Activated B cell treated with CpG ODN at 0.5 μM for 24 hours (primary cell): Measurements from ENCODE around the gene MAML3. TPM values are rescaled to one million over a fixed set of nuclear protein-coding genes. Genes with fewer than 3 reads are reported as not detected.

Experiments
- ATAC-seq: fragments of 200-7000 bp; cut with Tn5 transposase; one replicate; pipeline ENCODE4 v1.10.0; 2021; ENCODE audit warnings: low read depth, mild to moderate bottlenecking, moderate library complexity
- CTCF ChIA-PET: fragments of 350-600 bp; sonication (Branson Sonifier 250); formaldehyde crosslinking; loops from one replicate; lab custom pipeline; 2021; ENCODE audit warnings: antibody characterized with exemption; lab: Charles Lee
- POLR2A ChIA-PET: fragments of 350-600 bp; sonication (Branson Sonifier 250); formaldehyde crosslinking; loops from one replicate; lab custom pipeline; 2021; ENCODE audit warnings: antibody characterized with exemption; lab: Charles Lee
- DNase-seq: peaks from one replicate; pipeline ENCODE4 v3.0.0; 2022
- H3K27ac Mint-ChIP-seq: one replicate; pipeline ENCODE4 v1.8.0; 2020; ENCODE audit warnings: mixed read lengths
- H3K27me3 Mint-ChIP-seq: one replicate; pipeline ENCODE4 v1.8.0; 2021; ENCODE audit warnings: mixed read lengths
- H3K36me3 Mint-ChIP-seq: one replicate; pipeline ENCODE4 v1.8.0; 2021; ENCODE audit warnings: low read depth, mixed read lengths
- H3K4me1 Mint-ChIP-seq: one replicate; pipeline ENCODE4 v1.8.0; 2021; ENCODE audit warnings: mixed read lengths
- H3K4me3 Mint-ChIP-seq: one replicate; pipeline ENCODE4 v1.8.0; 2020; ENCODE audit warnings: mild to moderate bottlenecking, mixed read lengths
- H3K9me3 Mint-ChIP-seq: one replicate; pipeline ENCODE4 v1.8.0; 2020; ENCODE audit warnings: mixed read lengths
- CTCF ChIP-seq: fragments of 200-600 bp; IDR thresholded peaks from one replicate; pipeline ENCODE4 v1.8.0; 2022; ENCODE audit warnings: antibody characterized with exemption, mild to moderate bottlenecking
- intact Hi-C: fragments of 100-400 bp; cut with micrococcal nuclease; formaldehyde crosslinking; loops from one replicate; pipeline ENCODE4 v1.15.1; 2024
- total RNA-seq: library from RNA; stranded (reverse); gene quantifications from 2 replicates; pipeline ENCODE4 v1.2.3, GENCODE V29; 2022

Gene MAML3
- total RNA-seq, 1 donor from 2014 or later = 2.6 TPM

- H3K36me3 Mint-ChIP-seq = no peaks in the 10 kb centered on the region
- H3K9me3 Mint-ChIP-seq = no peaks in the 10 kb centered on the region
- H3K27ac Mint-ChIP-seq = no peak overlapping the region
- DNase-seq (no peak), ATAC-seq (no peak)
- ChIA-PET CTCF (no interaction called here), POLR2A (no interaction called here)
- H3K27me3 Mint-ChIP-seq = peaks cover 2% of the 10 kb centered on the region
- TF ChIP-seq CTCF = no peak
- H3K4me3 Mint-ChIP-seq = no peak overlapping the region
- intact Hi-C loops = no loop called here
- peaks cover 13% of the 10 kb centered on the region for H3K4me1 Mint-ChIP-seq
These were observed 182.9 kb downstream of the MAML3 start for GRCh38 chr4:139971111-139971510.

GRCh38 chr4:139969635-139970266 is 184.2 kb downstream of the MAML3 start:
- H3K4me3 Mint-ChIP-seq = no peak overlapping the region
- ChIA-PET CTCF (no interaction called here), POLR2A (no interaction called here)
- H3K27ac Mint-ChIP-seq = no peak overlapping the region
- peaks cover 2% of the 10 kb centered on the region for H3K27me3 Mint-ChIP-seq
- H3K4me1 Mint-ChIP-seq = peaks cover 2% of the 10 kb centered on the region
- no peak for TF ChIP-seq CTCF
- H3K9me3 Mint-ChIP-seq = no peaks in the 10 kb centered on the region
- DNase-seq (no peak), ATAC-seq (no peak)
- no peaks in the 10 kb centered on the region for H3K36me3 Mint-ChIP-seq
- intact Hi-C loops = no loop called here

- Mint-ChIP-seq H3K4me3 (no peak overlapping the region), H3K27ac (no peak overlapping the region), H3K27me3 (peaks cover 2% of the 10 kb centered on the region), H3K9me3 (no peaks in the 10 kb centered on the region), H3K36me3 (no peaks in the 10 kb centered on the region), H3K4me1 (peaks cover 4% of the 10 kb centered on the region)
- ChIA-PET CTCF (no interaction called here), POLR2A (no interaction called here)
- DNase-seq (no peak), ATAC-seq (no peak)
- TF ChIP-seq CTCF = no peak
- intact Hi-C loops = no loop called here
These were observed 185.2 kb downstream of the MAML3 start for GRCh38 chr4:139968831-139969230.

- no peak for TF ChIP-seq CTCF
- ChIA-PET POLR2A (no interaction called here), CTCF (no interaction called here)
- no peak overlapping the region for H3K27ac Mint-ChIP-seq
- no peaks in the 10 kb centered on the region for H3K36me3 Mint-ChIP-seq
- H3K4me3 Mint-ChIP-seq = no peak overlapping the region
- H3K27me3 Mint-ChIP-seq = peaks cover 4% of the 10 kb centered on the region
- peaks cover 4% of the 10 kb centered on the region for H3K4me1 Mint-ChIP-seq
- intact Hi-C loops = no loop called here
- no peak for DNase-seq
- ATAC-seq = no peak
- no peaks in the 10 kb centered on the region for H3K9me3 Mint-ChIP-seq
These were observed 187.6 kb downstream of the MAML3 start for GRCh38 chr4:139966383-139966782.

- no peak overlapping the region for H3K27ac Mint-ChIP-seq
- no peak for DNase-seq
- H3K4me3 Mint-ChIP-seq = no peak overlapping the region
- H3K27me3 Mint-ChIP-seq = peaks cover 8% of the 10 kb centered on the region
- ChIA-PET CTCF (no interaction called here), POLR2A (no interaction called here)
- no peaks in the 10 kb centered on the region for H3K36me3 Mint-ChIP-seq
- no peak for ATAC-seq
- intact Hi-C loops = no loop called here
- no peaks in the 10 kb centered on the region for H3K9me3 Mint-ChIP-seq
- no peak for TF ChIP-seq CTCF
- peaks cover 4% of the 10 kb centered on the region for H3K4me1 Mint-ChIP-seq
These were observed 188.2 kb downstream of the MAML3 start for GRCh38 chr4:139965789-139966188.
